OCI-M2 (cell line): ENCODE results near the gene KIF16B.
A peak's percentile ranks its signal among the peaks of the same experiment; 100 is the strongest.

Experiments used
- DNase-seq: peaks from one replicate; lab custom pipeline; 2025; ENCODE audit not compliant: unreplicated experiment; lab: John Stamatoyannopoulos, UW

KIF16B gene, protein sequence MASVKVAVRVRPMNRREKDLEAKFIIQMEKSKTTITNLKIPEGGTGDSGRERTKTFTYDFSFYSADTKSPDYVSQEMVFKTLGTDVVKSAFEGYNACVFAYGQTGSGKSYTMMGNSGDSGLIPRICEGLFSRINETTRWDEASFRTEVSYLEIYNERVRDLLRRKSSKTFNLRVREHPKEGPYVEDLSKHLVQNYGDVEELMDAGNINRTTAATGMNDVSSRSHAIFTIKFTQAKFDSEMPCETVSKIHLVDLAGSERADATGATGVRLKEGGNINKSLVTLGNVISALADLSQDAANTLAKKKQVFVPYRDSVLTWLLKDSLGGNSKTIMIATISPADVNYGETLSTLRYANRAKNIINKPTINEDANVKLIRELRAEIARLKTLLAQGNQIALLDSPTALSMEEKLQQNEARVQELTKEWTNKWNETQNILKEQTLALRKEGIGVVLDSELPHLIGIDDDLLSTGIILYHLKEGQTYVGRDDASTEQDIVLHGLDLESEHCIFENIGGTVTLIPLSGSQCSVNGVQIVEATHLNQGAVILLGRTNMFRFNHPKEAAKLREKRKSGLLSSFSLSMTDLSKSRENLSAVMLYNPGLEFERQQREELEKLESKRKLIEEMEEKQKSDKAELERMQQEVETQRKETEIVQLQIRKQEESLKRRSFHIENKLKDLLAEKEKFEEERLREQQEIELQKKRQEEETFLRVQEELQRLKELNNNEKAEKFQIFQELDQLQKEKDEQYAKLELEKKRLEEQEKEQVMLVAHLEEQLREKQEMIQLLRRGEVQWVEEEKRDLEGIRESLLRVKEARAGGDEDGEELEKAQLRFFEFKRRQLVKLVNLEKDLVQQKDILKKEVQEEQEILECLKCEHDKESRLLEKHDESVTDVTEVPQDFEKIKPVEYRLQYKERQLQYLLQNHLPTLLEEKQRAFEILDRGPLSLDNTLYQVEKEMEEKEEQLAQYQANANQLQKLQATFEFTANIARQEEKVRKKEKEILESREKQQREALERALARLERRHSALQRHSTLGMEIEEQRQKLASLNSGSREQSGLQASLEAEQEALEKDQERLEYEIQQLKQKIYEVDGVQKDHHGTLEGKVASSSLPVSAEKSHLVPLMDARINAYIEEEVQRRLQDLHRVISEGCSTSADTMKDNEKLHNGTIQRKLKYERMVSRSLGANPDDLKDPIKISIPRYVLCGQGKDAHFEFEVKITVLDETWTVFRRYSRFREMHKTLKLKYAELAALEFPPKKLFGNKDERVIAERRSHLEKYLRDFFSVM (N-terminal part only)

DNA sequence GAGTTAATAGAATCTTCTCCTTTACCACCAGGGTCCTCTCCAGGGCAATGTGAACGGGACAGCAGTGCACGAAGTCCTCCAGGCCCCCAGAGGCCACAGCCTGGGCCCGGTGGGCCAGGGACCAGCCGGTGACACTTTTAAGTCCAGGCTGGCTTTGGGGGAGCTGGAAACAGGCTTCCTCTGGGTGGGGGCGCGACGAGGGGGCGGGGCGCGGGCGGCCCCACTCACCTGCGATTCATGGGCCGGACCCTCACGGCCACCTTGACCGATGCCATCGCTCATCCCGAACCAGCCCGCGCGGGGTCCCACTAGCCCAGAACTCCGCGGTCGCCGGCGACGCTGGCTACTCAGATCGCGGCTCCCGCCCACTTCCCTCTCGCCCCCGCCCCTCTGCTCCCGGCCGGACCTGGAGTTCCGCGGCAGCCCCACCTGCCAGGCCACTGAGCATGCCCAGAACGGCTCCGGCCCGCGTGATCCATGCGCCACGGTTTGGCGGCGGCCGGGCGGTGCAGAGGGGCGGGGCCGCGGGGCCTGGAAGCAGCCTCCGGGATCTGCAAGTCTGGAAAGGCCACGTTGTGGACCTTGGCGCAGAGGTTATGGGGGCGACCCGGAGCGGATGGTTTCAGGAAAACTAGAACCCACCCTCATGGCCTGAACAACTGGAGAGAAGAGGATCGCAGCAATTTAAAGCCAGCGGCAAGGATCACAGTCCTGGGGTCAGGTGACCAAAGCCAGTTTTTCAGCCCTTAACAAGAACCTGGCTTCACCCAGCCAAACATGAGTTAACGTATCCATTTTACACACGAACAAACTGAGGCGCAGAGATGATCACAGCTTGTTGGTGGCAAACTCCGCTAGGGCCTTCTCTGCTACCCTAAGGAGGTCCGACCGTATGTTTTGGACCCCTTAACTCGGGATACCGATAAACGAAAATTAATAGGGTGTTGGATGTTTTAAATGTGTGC, at the start of gene KIF16B:
Gene KIF16B, minus strand, starts transcription at position 448 of the 965 bp plus-strand sequence. Its CDS starts 173 bp downstream, at position 275.
- peak; percentile 59 for DNase-seq

DNA sequence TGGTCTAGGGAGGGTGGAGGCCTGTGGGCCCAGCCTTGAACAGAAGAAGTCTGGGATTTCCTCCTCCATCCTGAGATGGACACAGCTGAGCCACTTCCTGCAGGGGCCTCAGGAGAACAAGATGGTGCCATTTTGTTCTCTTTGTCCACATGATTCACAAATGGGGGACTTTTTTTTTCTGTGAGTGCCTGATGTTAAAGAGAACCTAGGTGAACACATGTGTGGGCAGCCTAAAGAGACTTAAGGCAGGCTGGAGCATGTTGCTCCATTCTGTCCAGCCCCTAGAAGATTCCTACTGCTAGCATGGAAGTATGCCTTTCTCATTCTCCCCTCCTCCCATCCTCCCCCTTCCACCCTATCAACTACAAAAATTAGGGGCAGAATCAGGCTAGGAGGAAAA, 49.3 kb upstream of the KIF16B start:
- no peak for DNase-seq

DNA sequence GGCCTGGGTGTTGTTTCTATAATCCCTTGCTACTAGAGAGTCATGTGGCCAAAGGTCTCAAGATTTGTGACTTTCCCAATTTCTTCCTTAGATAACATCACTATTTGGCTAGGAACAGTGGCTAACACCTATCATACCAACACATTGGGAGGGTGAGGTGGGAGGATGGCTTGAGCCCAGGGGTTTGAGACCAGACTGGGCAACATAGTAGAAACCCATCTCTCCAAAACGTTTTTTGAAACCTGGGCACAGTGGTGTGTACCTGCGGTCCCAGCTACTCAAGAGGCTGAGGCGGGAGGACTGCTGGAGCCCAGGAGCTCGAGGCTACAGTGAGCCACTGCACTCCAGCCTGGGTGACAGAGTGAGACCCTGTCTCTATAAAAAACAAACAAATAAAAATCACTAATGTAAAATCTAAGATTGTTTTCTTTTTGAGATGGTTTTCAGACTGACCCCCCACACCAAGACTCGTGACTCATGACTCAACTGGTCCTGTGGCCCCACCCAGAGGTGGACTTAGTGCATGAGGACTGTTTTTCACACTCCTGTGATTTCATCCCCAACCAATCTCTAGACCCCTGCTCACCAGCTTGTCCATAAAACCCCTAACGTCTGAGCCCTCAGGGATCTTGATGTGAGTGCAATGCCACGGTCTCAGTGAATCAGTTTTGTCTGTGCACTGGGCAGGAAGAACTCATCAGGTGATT, 48.3 kb upstream of the KIF16B start:
- no peak for DNase-seq

DNA sequence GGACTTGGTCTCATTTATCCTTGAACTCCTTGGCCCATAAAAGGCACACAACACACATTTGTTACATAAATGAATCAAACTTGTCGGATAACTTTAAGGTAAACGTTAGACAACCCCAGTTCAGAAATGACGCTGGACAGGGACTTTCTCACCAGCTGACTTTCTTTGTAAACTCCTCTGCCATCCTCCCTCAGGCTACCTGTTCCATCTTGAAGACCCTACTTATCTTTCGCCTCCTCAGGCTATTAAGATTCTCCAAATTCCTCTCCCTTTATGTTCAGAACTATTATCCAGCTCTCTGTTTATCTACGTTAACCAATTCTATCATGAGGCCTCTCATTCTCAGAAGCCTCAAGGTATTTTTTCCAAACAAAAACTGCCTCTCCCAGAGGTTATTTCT, 47.7 kb upstream of the KIF16B start:
- DNase-seq, result no peak

DNA sequence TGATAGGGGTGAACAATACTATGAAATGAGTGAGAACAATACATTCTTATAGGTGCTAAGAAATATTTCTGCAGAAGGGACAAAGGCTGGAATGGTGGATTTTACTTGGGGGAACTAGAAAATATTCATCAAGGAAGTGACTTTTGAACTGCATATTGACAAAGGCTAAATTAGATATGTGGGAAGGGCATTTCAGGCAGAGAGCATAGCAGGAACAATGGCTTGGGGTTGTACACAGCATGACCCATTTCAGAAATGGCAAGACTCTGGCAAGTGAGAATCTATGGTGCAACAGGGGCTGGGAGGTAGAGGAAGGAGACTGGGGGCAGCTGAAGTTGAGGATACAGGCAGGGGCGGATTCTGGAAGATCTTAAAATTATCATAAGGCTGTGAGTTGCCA, 46.7 kb upstream of the KIF16B start:
- DNase-seq, result no peak

DNA sequence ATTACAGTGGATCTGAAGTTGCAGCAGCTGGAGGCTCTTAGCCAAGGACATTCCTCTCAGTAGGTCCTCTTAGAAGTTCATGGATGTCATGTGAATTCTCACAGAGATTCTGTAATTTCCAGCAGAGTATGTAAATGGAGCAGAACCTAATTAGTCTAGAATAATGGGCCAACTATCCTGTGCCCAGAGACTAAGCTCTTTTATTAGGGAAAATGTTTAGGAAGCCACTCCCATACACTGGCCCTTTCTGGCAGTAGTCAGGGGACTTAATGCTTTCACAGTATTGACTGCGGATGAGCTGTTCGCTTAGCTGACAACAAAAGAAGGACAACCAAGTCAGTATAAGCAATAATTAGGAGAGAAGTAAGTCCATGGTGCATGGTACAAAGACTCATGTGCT, 43.8 kb upstream of the KIF16B start:
- no peak for DNase-seq

DNA sequence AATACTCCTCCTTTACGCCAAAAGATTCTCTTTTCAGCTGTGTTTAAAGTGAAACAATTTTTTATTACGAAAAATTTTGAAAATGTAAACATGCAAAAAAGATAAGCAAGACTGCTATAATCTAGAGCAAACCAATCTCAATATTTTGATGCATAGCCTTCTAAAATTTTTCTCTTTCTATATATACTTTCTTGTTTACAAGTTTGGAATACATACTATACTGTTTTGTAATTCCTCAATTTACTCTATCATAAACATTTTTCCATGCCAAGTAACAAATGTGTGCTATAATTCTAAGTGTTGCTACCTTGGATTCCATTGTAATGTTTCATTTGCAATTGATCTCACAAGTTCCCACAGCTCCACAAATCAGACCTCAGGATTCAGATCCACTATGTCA, 43.1 kb upstream of the KIF16B start:
- DNase-seq, result no peak

DNA sequence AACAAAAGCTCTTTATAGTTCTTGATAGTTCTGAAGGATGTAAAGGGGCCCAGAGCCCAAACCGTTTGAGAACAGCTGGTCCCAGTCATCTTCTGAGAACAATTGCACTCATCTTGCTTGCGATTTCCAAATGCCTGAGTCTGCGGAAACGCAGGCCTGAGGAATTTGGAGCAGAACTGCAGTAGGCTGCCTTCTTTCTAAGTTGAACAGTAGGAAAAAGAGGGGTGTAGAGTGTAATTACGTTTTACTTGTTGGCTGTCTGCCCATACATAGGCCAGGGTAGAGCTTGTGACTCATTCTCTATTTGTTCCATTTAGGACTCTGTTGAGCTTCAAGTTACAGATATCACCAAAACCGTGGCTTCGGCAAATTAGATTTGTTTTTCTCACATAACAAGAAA, 42.0 kb upstream of the KIF16B start:
- no peak for DNase-seq

DNA sequence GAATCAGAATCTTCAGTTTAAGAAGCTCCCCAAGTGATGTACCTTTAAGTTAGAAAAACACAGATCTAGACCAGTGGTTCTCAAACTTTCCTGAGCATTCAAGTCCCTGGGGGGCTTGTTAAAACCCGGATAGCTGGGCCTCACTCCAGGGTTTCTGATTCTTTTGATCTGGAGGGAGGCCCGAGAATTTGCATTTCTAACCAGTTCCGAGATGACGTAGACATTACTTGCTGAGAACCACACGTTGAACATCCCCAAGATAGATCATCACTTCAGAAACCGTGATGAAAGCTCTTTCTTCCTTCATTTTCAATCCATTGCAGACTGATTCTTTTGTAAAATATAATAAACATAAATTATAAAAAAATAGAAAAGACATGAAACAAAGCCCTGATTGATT, 40.7 kb upstream of the KIF16B start:
- DNase-seq, result no peak

DNA sequence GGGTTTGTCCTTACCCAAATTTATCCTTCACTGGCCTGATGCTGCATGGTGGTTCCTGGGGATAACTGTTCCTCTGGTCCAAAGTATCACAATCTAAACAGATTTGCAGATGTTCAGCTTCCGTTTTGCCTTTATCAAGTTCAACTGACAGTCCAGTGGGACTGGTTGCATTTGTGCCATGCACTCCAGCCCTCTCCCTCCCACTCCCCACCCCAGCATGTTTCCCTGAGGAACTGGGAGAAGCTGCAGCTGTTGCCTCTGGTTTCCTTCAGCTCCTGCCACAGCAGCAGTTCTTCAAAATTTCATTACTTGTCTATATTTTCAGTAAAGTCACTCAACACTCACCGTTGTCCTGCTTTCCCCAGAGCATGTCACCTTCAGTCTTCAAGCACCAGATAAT, 39.5 kb upstream of the KIF16B start:
- no peak for DNase-seq

DNA sequence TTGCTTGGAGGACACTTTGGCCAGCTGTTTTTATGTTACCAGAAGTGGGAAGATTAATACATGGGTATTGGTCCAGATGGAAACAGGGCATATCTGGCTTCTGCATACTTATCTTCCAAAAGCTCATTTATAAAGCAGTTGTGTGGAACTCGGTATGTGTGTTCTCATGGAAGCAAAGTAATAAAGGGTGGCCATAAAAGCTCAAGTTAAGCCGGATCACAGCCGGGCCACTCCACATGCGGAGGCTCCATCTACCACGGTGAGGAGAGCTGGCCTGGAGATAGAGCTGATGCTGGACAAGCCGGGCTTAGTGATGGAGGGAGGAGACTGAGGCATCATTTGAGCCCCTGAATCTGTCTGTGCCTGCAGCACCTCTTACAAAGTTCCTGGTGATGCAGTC, 38.6 kb upstream of the KIF16B start:
- no peak for DNase-seq

DNA sequence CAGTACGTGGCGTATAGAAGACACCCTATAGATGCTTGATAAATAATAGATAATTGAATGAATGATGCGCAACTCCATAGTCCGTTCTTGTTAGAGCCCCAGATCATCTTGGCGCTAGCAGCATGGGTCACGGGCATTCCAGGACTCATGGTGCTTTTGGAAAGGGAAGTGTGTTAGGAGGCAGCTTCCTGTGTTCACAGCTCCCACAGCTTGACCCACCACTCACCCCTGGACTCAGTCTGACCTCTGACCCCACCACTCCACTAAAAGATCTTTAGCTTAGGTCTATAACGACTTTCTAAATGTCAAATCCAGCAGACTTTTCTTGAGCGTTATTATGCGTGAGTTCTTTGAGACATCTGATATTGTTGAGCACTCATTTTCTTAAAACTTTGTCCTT, 35.8 kb upstream of the KIF16B start:
- DNase-seq, result no peak

DNA sequence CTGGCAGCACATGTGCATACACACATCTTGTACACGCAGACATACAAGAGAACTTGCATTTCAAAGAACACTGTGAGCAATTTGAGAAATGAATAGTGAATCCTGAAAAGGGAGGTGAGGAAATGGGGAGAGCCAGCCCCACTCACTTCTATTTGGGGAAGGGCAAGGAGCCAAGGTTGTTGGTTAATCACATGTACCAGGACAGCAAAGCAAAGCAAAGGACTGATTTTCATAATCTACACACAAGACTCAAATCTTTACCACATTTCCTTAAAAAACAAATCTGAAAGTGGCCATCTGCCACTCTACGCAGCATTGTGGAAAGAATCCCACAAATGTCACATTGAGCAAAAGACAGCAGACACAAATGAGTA, 35.0 kb upstream of the KIF16B start:
- DNase-seq, result no peak

DNA sequence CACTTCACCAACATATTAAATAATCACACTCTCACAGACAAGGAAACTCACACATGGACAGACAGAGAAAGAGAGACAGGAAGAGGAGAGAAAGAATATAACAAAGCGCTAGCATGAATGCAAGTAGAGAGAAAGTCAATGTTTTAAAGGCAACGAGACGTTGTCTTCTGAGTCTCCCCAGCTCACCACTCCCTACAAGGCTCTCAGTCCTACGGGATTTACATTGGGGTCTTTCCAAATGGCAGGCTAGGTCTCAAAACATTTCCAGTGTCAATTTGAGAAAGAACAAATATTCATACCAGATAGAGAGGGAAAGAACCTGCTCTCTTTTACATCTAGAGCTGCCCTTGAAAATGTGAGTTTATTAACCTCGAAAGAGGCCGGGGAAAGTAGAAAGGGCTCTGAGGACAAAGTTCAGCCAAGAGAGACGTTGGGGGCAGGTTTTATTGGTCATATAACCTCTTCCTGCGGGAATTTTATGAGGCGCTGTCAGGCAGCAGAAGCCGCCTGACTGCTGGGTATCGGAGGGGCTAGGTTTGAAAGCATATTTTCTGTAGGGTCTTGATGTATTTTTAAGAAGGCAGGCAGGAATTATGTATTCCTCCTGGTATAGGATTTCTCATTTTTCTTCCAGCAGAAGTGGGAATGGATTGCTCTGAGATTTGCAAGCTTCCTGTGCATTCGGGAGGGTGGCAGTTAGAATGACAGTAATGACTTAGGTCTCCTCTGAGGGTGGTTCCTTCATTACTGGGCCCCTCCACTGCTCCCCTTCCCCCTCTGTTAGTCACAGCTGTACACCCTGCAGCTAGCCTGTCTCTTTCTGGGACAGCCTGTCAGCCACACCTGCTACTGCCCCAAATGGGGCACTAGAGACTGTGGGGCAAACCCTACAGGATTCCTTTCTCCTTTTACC, 34.4 kb upstream of the KIF16B start:
- no peak for DNase-seq

DNA sequence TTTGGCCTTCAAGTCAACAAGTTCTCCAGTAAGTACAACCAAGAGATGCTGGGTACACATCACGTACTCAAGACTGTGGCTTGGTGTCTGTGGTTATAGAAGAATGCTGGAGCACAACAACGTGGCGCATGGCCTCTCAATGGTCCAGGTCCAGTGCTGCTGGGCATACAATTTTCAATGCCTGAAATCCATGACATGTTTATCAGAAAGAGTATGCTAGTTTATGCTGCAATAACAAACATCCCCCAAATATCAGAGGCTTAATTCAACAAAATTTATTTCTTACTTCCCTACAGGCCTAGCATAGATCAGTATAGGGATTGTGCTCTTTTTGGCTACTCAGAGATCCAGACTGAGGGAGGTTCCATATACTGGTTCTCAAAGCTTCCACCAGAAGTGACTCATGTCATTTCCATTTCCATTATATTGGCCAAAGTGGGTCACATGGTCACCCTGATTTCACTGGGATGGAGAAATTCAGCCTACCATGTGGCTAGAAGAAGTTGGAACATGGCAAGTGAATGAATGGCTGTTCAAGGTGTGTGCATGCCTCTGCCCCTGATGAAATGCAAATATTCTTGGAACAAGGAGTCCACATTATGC, 33.3 kb upstream of the KIF16B start:
- no peak for DNase-seq

DNA sequence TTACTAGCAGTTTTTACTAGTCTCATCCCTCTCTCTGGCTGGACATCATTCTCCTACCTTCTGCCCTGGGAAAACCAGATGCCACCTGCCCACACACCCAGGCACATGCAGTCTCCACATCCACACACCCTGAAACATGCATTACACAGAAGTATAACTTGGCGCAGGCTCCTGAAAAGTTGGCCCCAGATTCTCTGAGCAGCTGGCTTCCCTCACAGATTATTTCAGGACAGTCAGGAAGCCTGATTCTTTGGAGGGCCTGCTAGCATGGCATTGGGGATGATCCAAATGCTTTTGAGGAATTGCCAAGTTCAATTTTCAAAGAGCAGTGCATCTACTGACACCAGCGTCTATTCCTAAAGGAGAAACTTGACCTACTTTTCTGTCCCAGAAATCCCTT, 27.8 kb upstream of the KIF16B start:
- DNase-seq, result no peak

DNA sequence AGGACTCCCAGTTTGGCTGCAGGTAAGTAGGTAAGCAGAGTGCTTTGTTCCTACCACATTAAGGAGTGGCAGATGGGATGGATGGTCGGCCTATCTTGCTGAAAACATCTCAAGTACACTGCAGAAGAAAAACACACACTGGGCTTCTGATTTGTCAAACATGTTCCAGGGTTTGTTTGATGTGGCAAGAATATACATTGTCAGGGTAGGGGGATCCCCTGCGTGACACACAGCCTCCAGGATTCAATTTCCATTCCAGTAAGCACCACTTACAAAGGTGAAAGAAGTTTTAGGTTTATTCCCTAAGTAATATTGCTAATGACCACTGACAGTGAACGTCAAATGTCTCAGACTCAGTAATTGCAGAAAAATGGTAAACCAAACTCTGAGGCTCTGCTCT, 26.0 kb upstream of the KIF16B start:
- DNase-seq, result no peak

DNA sequence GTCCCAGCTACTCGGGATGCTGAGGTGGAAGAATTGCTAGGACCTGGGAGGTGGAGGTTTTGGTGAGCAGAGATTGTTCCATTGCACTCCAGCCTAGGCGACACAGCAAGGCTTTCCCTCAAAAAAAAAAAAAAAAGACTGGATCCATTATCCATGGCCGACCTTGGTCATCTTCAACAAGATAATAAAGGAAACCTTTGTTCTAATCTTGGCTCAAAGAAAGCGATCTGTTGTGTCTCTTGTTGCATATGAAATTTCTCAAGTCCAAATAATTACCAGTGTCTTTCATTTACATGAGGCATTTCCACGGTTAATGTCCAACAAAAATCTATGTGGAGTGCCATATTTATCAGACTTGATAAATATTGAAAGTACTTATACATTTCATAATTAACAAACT, 23.7 kb upstream of the KIF16B start:
- no peak for DNase-seq
